Erythroblast (primary cell): ENCODE data around the gene MAL.

ENCODE experiments used
- GATA1 ChIP-seq: IDR thresholded peaks from 2 replicates; pipeline ENCODE4 v1.6.1; 2011; ENCODE audit warnings: low read depth, mild to moderate bottlenecking, control low read depth, low read length, moderate library complexity
- POLR2A ChIP-seq: IDR thresholded peaks from 2 replicates; pipeline ENCODE4 v1.6.1; 2011; ENCODE audit warnings: mild to moderate bottlenecking, low read length

GRCh38 chr2:95014126-95014708 lies 11.3 kb upstream of the MAL start:
- TF ChIP-seq POLR2A (no peak), GATA1 (no peak)
